Activated gamma-delta T cell (primary cell): ENCODE data around the gene TRIM25.

ENCODE experiments used
- DNase-seq: peaks from one replicate; lab custom pipeline; 2025; lab: John Stamatoyannopoulos, UW

Gene TRIM25

GRCh38 chr17:56896217-56896967, 17.5 kb downstream of the TRIM25 start:
- DNase-seq = no peak

DNA sequence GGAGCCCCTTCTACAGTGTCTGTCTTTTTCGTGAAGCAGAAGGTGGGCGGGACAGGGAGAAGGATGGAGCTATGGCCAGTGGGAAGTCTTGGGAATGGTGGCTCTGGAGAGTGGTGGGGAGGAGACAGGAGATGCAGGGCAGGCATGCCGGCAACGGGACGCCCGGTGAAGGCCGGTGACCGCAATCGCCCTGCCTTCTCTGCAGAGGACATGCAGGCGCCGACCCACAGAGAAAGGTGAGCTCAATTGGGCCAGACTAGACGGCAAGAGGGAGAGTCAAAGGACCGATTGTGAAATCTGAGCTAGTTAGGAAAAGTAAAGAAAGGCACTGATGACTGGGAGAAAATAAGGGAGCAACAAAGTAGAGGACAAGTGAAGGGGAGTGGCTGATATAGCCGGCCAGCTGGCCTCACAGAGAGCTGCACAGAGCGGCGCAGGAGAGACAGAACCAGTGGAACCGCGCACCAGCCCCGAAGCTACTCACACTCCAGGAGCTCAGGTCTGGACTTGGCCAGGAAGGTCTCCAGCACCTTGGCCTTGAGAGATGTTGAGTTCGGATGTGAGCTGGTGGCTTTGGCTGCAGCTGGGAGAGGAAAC, 18.9 kb downstream of the TRIM25 start:
- no peak for DNase-seq

DNA sequence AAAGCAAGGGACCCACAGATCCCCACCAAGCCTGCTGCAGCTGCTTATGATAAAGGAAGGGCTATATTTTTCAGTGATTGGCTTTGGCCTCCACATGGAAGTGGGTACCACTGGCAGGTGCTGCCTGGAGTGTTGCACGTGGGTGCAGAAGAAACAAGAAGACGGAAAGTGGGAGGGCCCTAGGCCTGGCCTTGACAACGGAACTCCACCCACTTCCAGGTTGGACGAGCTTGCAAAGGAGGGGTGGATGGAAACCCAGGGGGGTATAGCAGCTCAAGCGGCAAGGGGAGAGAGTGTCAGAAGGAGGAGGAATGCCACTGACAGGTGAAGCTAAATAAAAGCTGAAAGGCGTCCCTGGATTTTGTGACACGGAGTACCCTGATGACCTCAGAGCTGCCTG, 20.3 kb downstream of the TRIM25 start:
- DNase-seq = no peak

GRCh38 chr17:56892333-56892732, 21.5 kb downstream of the TRIM25 start:
- no peak for DNase-seq

DNA sequence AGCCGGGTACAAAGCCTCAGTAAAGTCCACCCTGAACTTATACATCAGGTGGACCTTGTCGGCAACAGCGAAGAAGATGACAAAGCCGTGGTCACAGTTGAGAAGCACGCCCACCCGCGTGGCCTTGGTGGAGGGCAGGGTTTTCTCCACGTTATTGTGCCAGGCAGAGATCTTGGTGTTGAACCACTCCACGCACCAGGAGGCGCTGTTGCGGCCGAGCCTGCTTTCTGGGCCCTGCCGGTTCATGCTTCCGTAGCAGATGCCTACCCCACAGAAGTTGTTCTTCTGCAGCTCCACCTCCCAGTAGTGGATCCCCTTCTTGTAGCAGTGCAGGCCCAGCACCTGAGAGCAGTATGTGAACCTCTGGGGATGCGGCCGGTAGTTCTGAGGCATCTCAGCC, 22.1 kb downstream of the TRIM25 start:
- peak; percentile 22 for DNase-seq

DNA sequence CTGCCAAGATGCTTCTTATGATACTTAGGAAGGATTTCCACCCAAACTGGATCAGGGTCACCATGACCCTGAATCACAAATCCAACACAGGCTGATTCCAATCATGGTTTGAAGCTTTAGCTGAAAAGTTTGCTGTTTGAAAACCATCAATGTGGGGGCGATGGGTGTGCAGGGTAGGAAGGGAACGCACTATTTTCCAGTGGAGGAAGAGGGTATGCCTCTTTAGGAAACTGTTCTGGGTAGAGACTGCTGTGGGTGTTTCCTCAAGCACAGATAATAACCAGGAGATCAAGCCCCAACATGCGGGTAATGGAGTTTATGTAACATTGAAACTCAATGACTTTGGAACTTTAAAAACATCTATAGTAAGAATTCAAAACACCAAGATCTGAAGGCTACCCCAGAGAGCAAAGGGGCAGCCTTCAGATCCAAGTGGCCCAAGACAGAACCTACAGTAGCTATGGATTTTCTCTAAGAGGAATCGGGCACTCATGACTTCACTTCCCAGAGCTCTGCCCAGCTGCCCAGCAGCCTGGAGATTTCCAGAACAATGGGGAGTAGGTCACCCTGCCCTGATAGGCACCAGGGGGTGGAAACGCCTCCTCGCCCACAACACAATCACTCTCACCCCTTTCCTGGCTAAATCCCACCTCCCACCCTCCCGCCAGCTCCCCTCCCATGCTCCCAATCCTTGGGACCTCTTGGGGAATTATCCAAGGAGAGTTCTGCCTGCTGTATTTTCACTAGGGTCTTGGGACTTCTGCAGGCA, 22.8 kb downstream of the TRIM25 start:
- DNase-seq = no peak

- DNase-seq = no peak
These were observed 23.5 kb downstream of the TRIM25 start for GRCh38 chr17:56890390-56890789.

GRCh38 chr17:56887552-56888467, 26.0 kb downstream of the TRIM25 start:
- DNase-seq = no peak

DNA sequence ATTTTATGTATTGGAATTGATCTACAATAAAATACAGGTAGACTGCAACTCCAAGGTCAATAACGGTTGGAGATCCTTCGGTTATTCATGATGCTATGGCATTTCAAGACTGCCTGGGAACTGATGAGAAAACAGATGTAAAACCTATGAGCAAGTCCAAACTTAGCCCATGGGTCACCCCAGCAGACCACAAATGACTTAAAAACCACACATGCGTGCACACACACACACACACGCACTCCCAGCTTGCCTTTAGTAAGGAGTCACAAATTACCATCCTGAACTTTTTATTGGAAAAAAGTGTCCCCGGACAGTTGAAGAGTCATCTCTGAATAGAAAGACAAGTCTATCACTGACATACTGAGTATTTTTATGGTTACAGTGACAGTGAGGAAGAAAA, 26.7 kb downstream of the TRIM25 start:
- DNase-seq = no peak

- no peak for DNase-seq
These were observed 27.5 kb downstream of the TRIM25 start for GRCh38 chr17:56886288-56886731.

DNA sequence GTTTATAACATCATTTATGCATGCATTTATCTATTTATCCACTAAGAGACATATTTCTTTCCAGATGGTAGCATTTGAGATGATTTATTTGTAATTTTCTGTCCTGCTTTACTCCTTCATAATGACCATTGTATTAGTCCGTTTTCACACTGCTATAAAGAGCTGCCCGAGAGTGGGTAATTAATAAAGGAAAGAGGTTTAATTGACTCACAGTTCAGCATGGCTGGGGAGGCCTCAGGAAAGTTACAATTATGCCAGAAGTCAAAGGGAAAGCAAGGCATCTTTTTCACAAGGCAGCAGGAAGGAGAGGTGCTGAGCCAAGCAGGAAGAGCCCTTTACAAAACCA, 28.6 kb downstream of the TRIM25 start:
- DNase-seq = no peak

DNA sequence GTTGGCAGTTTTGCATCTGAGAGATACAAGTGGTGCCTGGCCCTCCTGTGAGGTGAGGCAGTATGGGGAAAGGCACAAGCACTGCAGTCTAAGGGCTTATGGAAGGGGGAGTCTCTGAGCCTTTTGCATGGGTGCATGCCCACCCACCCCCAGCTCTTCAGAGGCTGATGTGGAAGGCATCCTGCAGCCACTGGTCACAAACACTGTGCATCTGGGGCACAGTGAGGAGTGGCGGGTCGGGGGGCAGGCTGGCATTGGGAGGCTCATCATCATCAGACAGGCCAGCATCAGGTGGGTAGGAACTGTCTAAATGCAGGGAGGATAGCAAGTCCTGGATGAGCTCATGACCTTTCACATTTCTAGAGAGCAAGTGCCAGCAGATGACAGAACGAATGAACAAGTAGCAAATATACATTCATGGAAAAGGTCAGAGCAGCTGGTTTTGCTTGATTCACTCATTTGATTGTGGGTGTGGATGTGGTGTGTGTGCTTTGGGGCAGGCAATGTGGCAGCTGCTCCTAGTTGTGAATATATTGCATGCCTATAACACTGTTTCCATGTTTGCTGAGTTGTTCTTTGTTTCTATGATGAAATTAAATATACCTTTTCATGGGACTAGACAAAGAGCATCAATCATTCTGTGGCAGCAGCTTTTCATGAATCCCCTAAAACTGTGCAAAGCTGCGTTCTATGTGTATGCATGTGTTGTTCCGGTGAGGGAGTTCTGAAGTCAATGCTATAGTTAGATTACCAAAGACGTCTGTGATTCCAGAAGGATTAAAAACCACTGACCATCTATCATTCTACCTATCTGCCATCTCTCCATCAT, 29.2 kb downstream of the TRIM25 start:
- no peak for DNase-seq

DNA sequence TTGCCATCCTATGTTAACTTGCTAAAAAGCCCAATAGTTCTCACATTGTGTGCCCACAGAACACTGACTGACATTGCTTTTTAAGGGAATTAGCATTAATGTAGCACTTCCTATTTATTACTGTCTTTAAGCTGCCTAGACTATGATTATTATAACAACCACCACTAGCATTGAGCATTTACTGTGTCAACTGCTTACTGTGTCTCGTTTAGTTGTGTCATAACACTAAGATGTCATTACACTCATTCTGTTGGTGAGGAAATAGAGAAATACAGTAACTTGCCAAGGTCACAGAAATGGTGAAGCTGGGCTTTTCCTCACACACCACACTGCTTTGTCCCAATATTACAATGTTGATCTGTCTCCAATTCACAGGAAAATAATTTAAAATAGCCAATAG, 30.2 kb downstream of the TRIM25 start:
- no peak for DNase-seq

GRCh38 chr17:56881685-56882295, 32.1 kb downstream of the TRIM25 start:
- no peak for DNase-seq

DNA sequence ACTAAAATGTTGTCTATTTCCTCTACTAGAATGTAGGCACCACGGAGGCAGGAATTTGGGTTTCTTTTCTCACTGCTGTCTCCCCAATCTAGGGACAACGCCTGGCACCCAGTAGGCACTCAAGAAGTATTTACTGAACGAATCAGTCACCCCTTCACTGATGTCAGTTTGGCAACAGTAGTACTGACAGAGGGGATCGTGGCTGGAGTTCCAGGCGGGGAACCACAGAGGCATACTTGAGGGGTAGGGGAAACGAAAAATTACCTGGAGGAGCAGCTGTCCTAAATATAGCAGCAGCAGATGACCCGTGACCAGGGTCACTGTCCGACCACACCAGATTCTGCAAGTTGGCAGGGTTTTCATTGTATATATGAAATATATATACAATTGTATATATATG, 33.3 kb downstream of the TRIM25 start:
- no peak for DNase-seq

GRCh38 chr17:56880133-56880532, 33.7 kb downstream of the TRIM25 start:
- no peak for DNase-seq

DNA sequence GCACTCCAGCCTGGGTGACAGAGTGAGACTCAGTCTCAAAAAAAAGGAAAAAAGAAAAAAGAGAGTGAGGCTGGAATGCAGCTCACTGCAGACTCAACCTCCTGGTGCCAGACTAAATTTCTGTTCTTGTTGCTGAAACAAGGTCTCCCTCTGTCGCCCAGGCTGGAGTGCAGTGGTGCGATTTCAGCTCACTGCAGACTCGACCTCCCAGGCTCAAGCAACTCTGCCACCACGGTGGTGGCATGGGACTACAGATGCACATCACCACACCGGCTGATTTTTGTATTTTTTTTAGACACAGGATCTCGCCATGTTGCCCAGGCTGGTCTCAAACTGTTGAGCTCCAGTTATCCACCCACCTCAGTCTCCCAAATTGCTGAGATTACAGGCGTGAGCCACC, 34.6 kb downstream of the TRIM25 start:
- no peak for DNase-seq

DNA sequence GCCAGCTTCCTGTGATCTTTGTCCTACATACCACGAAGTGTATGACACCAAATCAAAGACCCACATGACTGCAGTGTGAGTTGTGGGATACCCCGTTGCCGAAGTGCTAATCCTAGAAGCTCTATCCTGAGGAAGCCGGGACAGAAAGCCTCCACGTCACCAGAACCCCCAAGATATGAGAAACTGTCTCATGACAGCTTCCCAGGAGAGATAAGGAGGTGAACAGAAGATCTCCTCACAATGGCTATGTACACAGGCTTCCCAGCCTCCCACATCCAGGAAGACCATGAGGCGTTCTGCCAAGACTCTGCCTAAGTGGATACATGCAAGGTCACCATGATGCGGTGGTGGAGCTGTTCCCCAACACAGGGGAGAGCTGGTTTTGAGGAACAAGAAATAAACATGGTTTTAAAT, 37.1 kb downstream of the TRIM25 start:
- DNase-seq = no peak

DNA sequence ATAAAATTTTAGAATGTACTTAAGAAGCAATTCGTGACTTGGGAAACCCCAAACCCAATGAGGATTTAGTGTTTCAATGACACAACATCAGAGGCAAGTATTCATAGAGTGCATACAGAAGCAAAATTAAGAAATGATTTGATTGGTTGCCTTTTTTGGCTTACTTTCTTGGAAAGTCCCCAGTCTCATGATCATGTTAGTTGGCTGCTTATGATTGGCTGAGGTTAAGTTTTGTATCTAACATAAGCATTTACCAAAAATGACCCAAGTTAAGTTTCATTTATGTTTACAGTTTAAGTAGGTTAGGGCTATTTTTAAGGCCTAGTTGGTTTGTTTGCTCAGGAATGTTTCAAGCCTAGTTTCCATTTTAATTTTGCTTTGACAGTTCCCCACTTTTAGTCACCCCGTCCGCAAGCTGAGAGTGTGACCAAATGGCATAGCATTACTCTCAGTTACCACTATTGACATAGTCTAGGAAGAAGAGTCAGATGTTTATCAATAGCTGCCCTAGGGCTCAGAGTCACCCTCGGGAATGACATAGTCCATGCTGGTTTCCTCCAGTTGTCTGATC, 43.7 kb downstream of the TRIM25 start:
- DNase-seq = no peak

DNA sequence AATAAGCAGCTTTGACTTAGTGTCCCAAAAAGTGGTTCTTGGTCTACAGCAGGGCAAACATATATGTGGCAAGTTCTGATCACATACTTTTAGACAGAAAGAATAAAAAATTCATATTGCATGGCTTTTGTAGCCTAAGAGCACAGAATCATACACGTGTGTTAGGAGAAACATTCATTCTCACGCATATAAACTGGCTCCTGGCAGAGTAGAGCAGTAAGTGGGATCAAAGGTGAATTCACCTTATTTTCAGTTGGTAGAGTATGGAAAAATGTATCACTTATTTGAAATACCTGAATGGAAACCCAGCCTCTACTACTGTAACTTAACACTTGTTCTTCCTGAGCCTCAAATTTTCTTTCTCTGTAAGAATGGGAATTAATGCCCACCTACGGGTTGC, 45.1 kb downstream of the TRIM25 start:
- no peak for DNase-seq
